Gastrocnemius medialis (tissue), 4 donors: Measurements from ENCODE around the gene AHRR. TPM values are rescaled to one million over a fixed set of nuclear protein-coding genes. Genes with fewer than 3 reads are reported as not detected.

Experiments
- ATAC-seq, 2 donors: fragments of 150-250 bp; one replicate each; pipeline ENCODE4 v1.9.1; 2016
- DNase-seq, 2 donors: peaks; one replicate each; pipeline ENCODE4 v3.0.0-alpha.2; 2019
- H3K27ac ChIP-seq, 4 donors: fragments of 200-600 bp; sonication (generic); 1 replicate in 1 of 4; 2 replicates in 3 of 4; pipeline ENCODE4 v1.5.1; 2016 to 2018; ENCODE audit warnings: mild to moderate bottlenecking in 2 of 4, moderate library complexity in 1 of 4
- H3K27me3 ChIP-seq, 3 donors: fragments of 200-600 bp; sonication (generic) in 2 of 3; 1 replicate in 1 of 3; 2 replicates in 2 of 3; pipeline versions ENCODE4 v1.5.1 to v1.6.0; 2016 to 2019; ENCODE audit warnings: mild to moderate bottlenecking in 1 of 3, moderate library complexity in 1 of 3
- H3K36me3 ChIP-seq, 2 donors: fragments of 200-600 bp; sonication (generic) in 1 of 2; one replicate each; pipeline ENCODE4 v1.5.1; 2017 to 2018
- H3K4me1 ChIP-seq, 2 donors: fragments of 200-600 bp; sonication (generic) in 1 of 2; one replicate each; pipeline ENCODE4 v1.5.1; 2016 to 2017; ENCODE audit warnings: mild to moderate bottlenecking in 2 of 2
- H3K4me3 ChIP-seq, 4 donors: fragments of 200-600 bp; sonication (generic) in 3 of 4; 1 replicate in 1 of 4; 2 replicates in 3 of 4; pipeline ENCODE4 v1.5.1; 2016 to 2019; ENCODE audit warnings: mild to moderate bottlenecking in 2 of 4
- H3K9me3 ChIP-seq, 3 donors: fragments of 200-600 bp; sonication (generic) in 2 of 3; 1 replicate in 1 of 3; 2 replicates in 2 of 3; pipeline ENCODE4 v1.5.1; 2016 to 2019
- CTCF ChIP-seq, 5 experiments: fragments of 450-650 bp in 3 of 5; fragments of 200-600 bp in 2 of 5; sonication (generic) in 2 of 5; IDR thresholded peaks in 4 of 5; conservative IDR thresholded peaks in 1 of 5; 1 replicate in 4 of 5; 2 replicates in 1 of 5; pipeline ENCODE4 v1.5.1; 2016 to 2019; ENCODE audit warnings: antibody characterized with exemption in 5 of 5, mild to moderate bottlenecking in 3 of 5, moderate library complexity in 3 of 5
- POLR2A ChIP-seq, 2 donors: fragments of 450-650 bp; IDR thresholded peaks; one replicate each; pipeline ENCODE4 v1.6.1; 2017; ENCODE audit warnings: antibody characterized with exemption in 2 of 2, mild to moderate bottlenecking in 2 of 2, moderate library complexity in 2 of 2
- in situ Hi-C, 4 donors: fragments of 200-750 bp; cut with MboI; loops; one replicate each; pipeline versions ENCODE4 v1.15.0 to v1.8.0; 2017; ENCODE audit warnings: low sequenced_read_pairs in 4 of 4
- intact Hi-C: fragments of 100-400 bp; cut with DNase I; formaldehyde crosslinking; loops from one replicate; pipeline ENCODE4 v1.15.1; 2023; ENCODE audit warnings: low total_unique reads
- total RNA-seq, 4 donors: library from RNA; depleted of rRNA; stranded (reverse); fragments of >200 nt; gene quantifications; one replicate each; pipeline versions ENCODE4 v1.1.0 to v1.2.3, GENCODE V29; 2016

AHRR gene
- total RNA-seq, 4 donors from 2014 or later: 0.05 to 1.3 (median 0.18) TPM; not detected in 1

GRCh38 chr5:435961-436640, 114.6 kb downstream of the AHRR start:
- in situ Hi-C loops: no loop called here
- no peak for TF ChIP-seq POLR2A (IDR thresholded peaks at IDR 0.05)
- no peak for TF ChIP-seq CTCF (IDR thresholded peaks at IDR 0.05 in 4 of 5, conservative IDR thresholded peaks at IDR 0.05 in 1 of 5)
- intact Hi-C loops: no loop called here
- Histone ChIP-seq H3K27me3 (peaks cover 0 to 7% (median 6%) of the 10 kb centered on the region in 3 donors), H3K36me3 (no peaks in the 10 kb centered on the region), H3K27ac (no peak overlapping the region), H3K9me3 (no peaks in the 10 kb centered on the region), H3K4me1 (no peaks in the 10 kb centered on the region), H3K4me3 (no peak overlapping the region)
- no peak for DNase-seq
- no peak for ATAC-seq

- Histone ChIP-seq H3K36me3 (no peaks in the 10 kb centered on the region), H3K27me3 (peaks cover 0 to 7% (median 6%) of the 10 kb centered on the region in 3 donors), H3K27ac (no peak overlapping the region), H3K4me3 (no peak overlapping the region), H3K4me1 (peaks cover 0 to under 1% of the 10 kb centered on the region in 2 donors), H3K9me3 (no peaks in the 10 kb centered on the region)
- in situ Hi-C loops (no loop called here), intact Hi-C loops (no loop called here)
- ATAC-seq (no peak), DNase-seq (no peak)
- no peak for TF ChIP-seq CTCF (IDR thresholded peaks at IDR 0.05 in 4 of 5, conservative IDR thresholded peaks at IDR 0.05 in 1 of 5)
- no peak for TF ChIP-seq POLR2A (IDR thresholded peaks at IDR 0.05)
Observed at GRCh38 chr5:436641-436975, 115.1 kb downstream of the AHRR start.

GRCh38 chr5:437281-437771, 115.8 kb downstream of the AHRR start:
- Histone ChIP-seq H3K4me3 (no peak overlapping the region), H3K4me1 (peaks cover 7% of the 10 kb centered on the region in 2 donors), H3K27me3 (peaks cover 0 to 7% (median 6%) of the 10 kb centered on the region in 3 donors), H3K36me3 (no peaks in the 10 kb centered on the region), H3K9me3 (no peaks in the 10 kb centered on the region), H3K27ac (no peak overlapping the region)
- in situ Hi-C loops: no loop called here
- intact Hi-C loops: no loop called here
- ATAC-seq: no peak
- TF ChIP-seq CTCF (IDR thresholded peaks at IDR 0.05 in 4 of 5, conservative IDR thresholded peaks at IDR 0.05 in 1 of 5): no peak
- DNase-seq: no peak

- no peaks in the 10 kb centered on the region for H3K36me3 ChIP-seq
- H3K27me3 ChIP-seq: peaks cover 0 to 7% (median 6%) of the 10 kb centered on the region in 3 donors
- H3K27ac ChIP-seq: no peak overlapping the region
- H3K4me1 ChIP-seq: peaks cover 10 to 11% of the 10 kb centered on the region in 2 donors
- intact Hi-C loops (no loop called here), in situ Hi-C loops (no loop called here)
- DNase-seq: no peak
- ATAC-seq: no peak
- no peaks in the 10 kb centered on the region for H3K9me3 ChIP-seq
- TF ChIP-seq CTCF (IDR thresholded peaks at IDR 0.05 in 4 of 5, conservative IDR thresholded peaks at IDR 0.05 in 1 of 5): no peak
- TF ChIP-seq POLR2A (IDR thresholded peaks at IDR 0.05): no peak
- H3K4me3 ChIP-seq: no peak overlapping the region
Observed at GRCh38 chr5:438481-438981, 117.0 kb downstream of the AHRR start.
